Peyer's patch (tissue), 4 donors: Measurements from ENCODE around the gene MOG.

Experiments
- CTCF ChIP-seq, 6 experiments: fragments of 450-650 bp in 4 of 6; fragments of 200-600 bp in 2 of 6; sonication (generic) in 1 of 6; IDR thresholded peaks; one replicate each; pipeline ENCODE4 v1.5.1; 2017 to 2019; ENCODE audit warnings: antibody characterized with exemption in 6 of 6, mild to moderate bottlenecking in 3 of 6, moderate library complexity in 1 of 6
- POLR2A ChIP-seq, 2 donors: fragments of 450-650 bp; IDR thresholded peaks; one replicate each; pipeline ENCODE4 v1.5.1; 2017; ENCODE audit warnings: antibody characterized with exemption in 2 of 2, mild to moderate bottlenecking in 2 of 2, moderate library complexity in 2 of 2

- TF ChIP-seq CTCF (IDR thresholded peaks at IDR 0.05) = no peak
- no peak for TF ChIP-seq POLR2A (IDR thresholded peaks at IDR 0.05)
Observed at GRCh38 chr6:29671026-29671425, 14.1 kb downstream of the MOG start.
